Astrocyte (in vitro differentiated cells and primary cell): ENCODE results near the gene NUDT14. TPM values are rescaled to one million over a fixed set of nuclear protein-coding genes. Genes with fewer than 3 reads are reported as not detected.

Experiments used
- DNase-seq: peaks from one replicate; pipeline ENCODE4 v3.0.0-alpha.2; 2010; ENCODE audit warnings: low read depth
- FAIRE-seq: peaks from 2 replicates; lab custom pipeline; 2011; peaks lifted over from hg19 to GRCh38; lab: Jason Lieb, UNC
- H2AFZ ChIP-seq: 2 replicates; pipeline ENCODE4 v1.6.0; 2012; ENCODE audit warnings: low read depth, low read length, inconsistent platforms
- H3K27ac ChIP-seq: 2 replicates; pipeline ENCODE4 v1.5.1; 2011; ENCODE audit warnings: low read depth, low read length, inconsistent platforms
- H3K27me3 ChIP-seq: 2 replicates; pipeline ENCODE4 v1.6.0; 2011; ENCODE audit warnings: low read length, inconsistent platforms; ENCODE audit not compliant: insufficient read depth
- H3K36me3 ChIP-seq: 2 replicates; pipeline ENCODE4 v1.5.1; 2011; ENCODE audit warnings: low read length, inconsistent platforms; ENCODE audit not compliant: insufficient read depth
- H3K4me1 ChIP-seq: 2 replicates; pipeline ENCODE4 v1.5.1; 2011; ENCODE audit warnings: low read length, inconsistent platforms; ENCODE audit not compliant: insufficient read depth
- H3K4me2 ChIP-seq: 2 replicates; pipeline ENCODE4 v1.6.0; 2012; ENCODE audit warnings: low read length, inconsistent platforms
- H3K4me3 ChIP-seq: 2 replicates; pipeline ENCODE4 v1.5.1; 2011; ENCODE audit warnings: low read depth, mild to moderate bottlenecking, low read length, inconsistent platforms; ENCODE audit not compliant: insufficient read depth
- H3K79me2 ChIP-seq: 2 replicates; pipeline ENCODE4 v1.6.0; 2012; ENCODE audit warnings: mild to moderate bottlenecking, low read length, inconsistent platforms; ENCODE audit not compliant: insufficient read depth
- H3K9ac ChIP-seq: 2 replicates; pipeline ENCODE4 v1.6.0; 2012; ENCODE audit warnings: mild to moderate bottlenecking, low read length, inconsistent platforms
- H3K9me3 ChIP-seq: 2 replicates; pipeline ENCODE4 v1.5.1; 2012; ENCODE audit warnings: low read depth, mild to moderate bottlenecking, low read length, inconsistent platforms; ENCODE audit not compliant: insufficient read depth
- H4K20me1 ChIP-seq: 2 replicates; pipeline ENCODE4 v1.6.0; 2012; ENCODE audit warnings: low read length, inconsistent platforms; ENCODE audit not compliant: insufficient read depth
- H3K27ac Mint-ChIP-seq: one replicate; pipeline ENCODE4 v1.8.0; 2021; ENCODE audit warnings: mild to moderate bottlenecking, mixed read lengths; ENCODE audit not compliant: unreplicated experiment
- H3K27me3 Mint-ChIP-seq: one replicate; pipeline ENCODE4 v1.8.0; 2021; ENCODE audit warnings: low read depth, mixed read lengths; ENCODE audit not compliant: unreplicated experiment
- H3K36me3 Mint-ChIP-seq: one replicate; pipeline ENCODE4 v1.8.0; 2021; ENCODE audit warnings: low read depth, mixed read lengths; ENCODE audit not compliant: unreplicated experiment
- H3K4me1 Mint-ChIP-seq: one replicate; pipeline ENCODE4 v1.8.0; 2021; ENCODE audit warnings: low read depth, mixed read lengths; ENCODE audit not compliant: unreplicated experiment
- H3K4me3 Mint-ChIP-seq: one replicate; pipeline ENCODE4 v1.8.0; 2021; ENCODE audit warnings: mild to moderate bottlenecking, moderate library complexity, mixed read lengths; ENCODE audit not compliant: unreplicated experiment
- H3K9me3 Mint-ChIP-seq: one replicate; pipeline ENCODE4 v1.8.0; 2021; ENCODE audit warnings: mild to moderate bottlenecking, mixed read lengths; ENCODE audit not compliant: unreplicated experiment
- EZH2 ChIP-seq: IDR thresholded peaks from 2 replicates; pipeline ENCODE4 v1.6.1; 2012; ENCODE audit warnings: mild to moderate bottlenecking, low read length, inconsistent platforms; ENCODE audit not compliant: insufficient read depth
- total RNA-seq: library from RNA; stranded (reverse); gene quantifications from 2 replicates; pipeline ENCODE4 v1.2.1, GENCODE V29; 2021
- TF ChIP-seq, protein P1 (sequence below): IDR thresholded peaks from 2 replicates; pipeline ENCODE4 v1.5.1; 2011; ENCODE audit warnings: low read depth, mild to moderate bottlenecking, inconsistent platforms, low read length, moderate library complexity; ENCODE audit not compliant: insufficient read depth

The NUDT14 gene
- total RNA-seq, 1 donor from 2014 or later, result 17.5 TPM

DNA sequence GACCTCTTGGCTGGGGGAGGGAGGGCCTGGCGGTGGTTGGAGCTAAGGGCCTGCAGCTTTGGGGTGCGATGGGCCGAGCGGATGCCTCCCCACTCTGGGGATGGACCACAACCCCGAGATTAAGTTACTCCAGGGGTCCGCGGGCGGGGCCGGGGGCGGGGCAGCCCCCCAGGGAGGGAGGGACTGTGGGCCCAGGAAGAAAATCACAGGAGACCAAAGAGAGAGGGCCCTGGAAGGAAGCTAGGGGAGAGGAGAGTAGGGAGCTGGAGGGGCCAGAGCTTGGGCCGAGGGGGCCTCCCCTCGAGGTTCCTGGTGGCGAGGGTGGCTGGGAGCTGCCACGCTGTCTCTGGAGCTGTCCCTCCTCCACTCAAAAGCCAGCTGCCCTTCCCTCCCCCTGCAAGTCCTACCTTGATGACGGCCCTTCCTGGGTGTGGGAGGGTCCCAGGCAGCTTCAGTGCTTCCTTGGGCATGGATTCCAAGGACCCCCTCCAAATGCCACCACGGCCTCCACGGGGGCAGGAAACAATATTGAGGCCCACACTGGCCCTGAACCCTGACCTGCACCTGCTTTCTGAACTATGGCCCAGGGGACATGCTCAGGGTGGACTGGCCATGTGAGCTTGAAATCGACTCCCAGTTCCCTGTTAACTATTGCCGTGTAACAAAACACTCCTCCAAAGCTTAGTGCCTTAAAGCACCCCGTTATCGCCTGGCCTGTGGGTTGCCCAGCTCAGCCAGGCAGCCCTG is 610 bp upstream of the NUDT14 start:
- FAIRE-seq, result no peak
- Histone ChIP-seq H2AFZ (no peak overlapping the region), H3K27ac (no peak overlapping the region)

DNA sequence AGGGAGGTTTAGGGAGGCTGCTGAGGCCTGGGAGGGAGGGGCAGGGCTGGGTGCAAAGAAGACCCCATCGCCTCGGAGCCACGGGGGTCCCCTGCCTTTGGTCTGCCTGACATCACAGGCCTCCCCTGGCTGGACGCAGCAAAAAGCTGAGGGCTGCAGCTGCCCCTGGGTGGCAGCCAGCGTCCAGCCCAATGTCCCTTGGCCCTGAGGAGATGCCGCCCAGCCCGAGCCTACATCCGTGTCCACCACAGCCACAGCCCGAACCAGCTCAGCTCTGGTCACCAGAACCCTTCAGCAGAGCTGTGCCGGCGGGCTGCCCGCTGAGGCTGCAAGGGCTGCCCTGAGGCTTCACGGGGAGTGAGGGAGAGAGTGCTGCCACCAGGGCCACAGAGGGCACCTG is 1.9 kb downstream of the NUDT14 start:
- Histone ChIP-seq H3K36me3 (no peaks in the 10 kb centered on the region), H3K4me2 (no peak overlapping the region), H3K9ac (no peak overlapping the region), H3K9me3 (no peaks in the 10 kb centered on the region), H3K27ac (no peak overlapping the region), H3K79me2 (no peaks in the 10 kb centered on the region), H4K20me1 (peaks cover 12% of the 10 kb centered on the region), H3K4me3 (no peak overlapping the region), H3K27me3 (peaks cover 5% of the 10 kb centered on the region), H2AFZ (no peak overlapping the region), H3K4me1 (peaks cover 4% of the 10 kb centered on the region)
- no peaks in the 10 kb centered on the region for H3K4me1 Mint-ChIP-seq
- TF ChIP-seq, protein P1, sequence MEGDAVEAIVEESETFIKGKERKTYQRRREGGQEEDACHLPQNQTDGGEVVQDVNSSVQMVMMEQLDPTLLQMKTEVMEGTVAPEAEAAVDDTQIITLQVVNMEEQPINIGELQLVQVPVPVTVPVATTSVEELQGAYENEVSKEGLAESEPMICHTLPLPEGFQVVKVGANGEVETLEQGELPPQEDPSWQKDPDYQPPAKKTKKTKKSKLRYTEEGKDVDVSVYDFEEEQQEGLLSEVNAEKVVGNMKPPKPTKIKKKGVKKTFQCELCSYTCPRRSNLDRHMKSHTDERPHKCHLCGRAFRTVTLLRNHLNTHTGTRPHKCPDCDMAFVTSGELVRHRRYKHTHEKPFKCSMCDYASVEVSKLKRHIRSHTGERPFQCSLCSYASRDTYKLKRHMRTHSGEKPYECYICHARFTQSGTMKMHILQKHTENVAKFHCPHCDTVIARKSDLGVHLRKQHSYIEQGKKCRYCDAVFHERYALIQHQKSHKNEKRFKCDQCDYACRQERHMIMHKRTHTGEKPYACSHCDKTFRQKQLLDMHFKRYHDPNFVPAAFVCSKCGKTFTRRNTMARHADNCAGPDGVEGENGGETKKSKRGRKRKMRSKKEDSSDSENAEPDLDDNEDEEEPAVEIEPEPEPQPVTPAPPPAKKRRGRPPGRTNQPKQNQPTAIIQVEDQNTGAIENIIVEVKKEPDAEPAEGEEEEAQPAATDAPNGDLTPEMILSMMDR, result no peak
- no peak for TF ChIP-seq EZH2
- no peaks in the 10 kb centered on the region for H3K36me3 Mint-ChIP-seq
- no peak overlapping the region for H3K4me3 Mint-ChIP-seq
- no peak overlapping the region for H3K27ac Mint-ChIP-seq
- H3K27me3 Mint-ChIP-seq, result peaks cover 32% of the 10 kb centered on the region
- H3K9me3 Mint-ChIP-seq, result peaks cover 3% of the 10 kb centered on the region
- DNase-seq (no peak), FAIRE-seq (no peak)

More for the DNA sequence above, 610 bp upstream of the NUDT14 start:
- Histone ChIP-seq H3K36me3 (no peaks in the 10 kb centered on the region), H3K79me2 (no peaks in the 10 kb centered on the region), H3K9me3 (no peaks in the 10 kb centered on the region), H3K27me3 (peaks cover 5% of the 10 kb centered on the region), H3K4me2 (peak overlapping the region; percentile 84), H3K9ac (no peak overlapping the region), H3K4me1 (no peaks in the 10 kb centered on the region), H3K4me3 (no peak overlapping the region), H4K20me1 (peaks cover 12% of the 10 kb centered on the region)
- Mint-ChIP-seq H3K4me3 (peak overlapping the region; percentile 73), H3K4me1 (no peaks in the 10 kb centered on the region), H3K9me3 (peaks cover 3% of the 10 kb centered on the region), H3K27me3 (peaks cover 41% of the 10 kb centered on the region), H3K27ac (no peak overlapping the region), H3K36me3 (no peaks in the 10 kb centered on the region)
- TF ChIP-seq EZH2, result no peak
- TF ChIP-seq, protein P1, result no peak
- DNase-seq, result no peak

DNA sequence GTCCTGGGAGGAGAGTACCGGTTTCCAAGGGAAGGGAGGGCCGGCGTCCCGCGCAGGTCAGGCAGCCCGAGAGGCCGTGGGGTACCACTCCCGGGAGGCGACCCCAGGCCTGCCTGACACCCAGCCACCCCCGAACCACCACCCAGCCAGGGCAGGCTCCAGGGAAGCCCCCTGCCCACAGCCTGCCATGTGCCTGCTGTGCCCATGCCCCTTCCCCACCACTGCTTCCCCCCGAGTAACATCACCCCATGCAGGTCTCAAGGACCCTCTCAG is 2.3 kb downstream of the NUDT14 start:
- no peak for TF ChIP-seq EZH2
- TF ChIP-seq, protein P1, result no peak
- Mint-ChIP-seq H3K9me3 (peaks cover 3% of the 10 kb centered on the region), H3K27ac (no peak overlapping the region), H3K4me3 (no peak overlapping the region), H3K27me3 (peaks cover 31% of the 10 kb centered on the region), H3K4me1 (no peaks in the 10 kb centered on the region), H3K36me3 (no peaks in the 10 kb centered on the region)
- Histone ChIP-seq H3K9me3 (no peaks in the 10 kb centered on the region), H3K4me1 (peaks cover 4% of the 10 kb centered on the region), H3K36me3 (no peaks in the 10 kb centered on the region), H3K9ac (no peak overlapping the region), H3K27me3 (peaks cover 5% of the 10 kb centered on the region), H3K4me2 (no peak overlapping the region), H4K20me1 (peaks cover 12% of the 10 kb centered on the region), H3K79me2 (no peaks in the 10 kb centered on the region), H3K4me3 (no peak overlapping the region), H3K27ac (no peak overlapping the region), H2AFZ (no peak overlapping the region)
- no peak for DNase-seq
- no peak for FAIRE-seq
